T-cell (primary cell): ENCODE data around the gene HSD17B14. TPM values are rescaled to one million over a fixed set of nuclear protein-coding genes. Genes with fewer than 3 reads are reported as not detected.
"Not testable (repeated sequence)": the region's sequence is repeated elsewhere in the genome, so short reads cannot be mapped to it uniquely, and the experiment has no call there.

Source experiments
- ATAC-seq, 4 experiments: fragments of 200-7000 bp in 3 of 4; fragments of 150-1000 bp in 1 of 4; cut with Tn5 transposase; replicated peaks in 1 of 4; 1 replicate in 3 of 4; 2 replicates in 1 of 4; pipeline ENCODE4 v1.10.0; 2021; ENCODE audit warnings: moderate library complexity in 3 of 4, mild to moderate bottlenecking in 2 of 4, moderate number of reproducible peaks in 1 of 4
- CTCF ChIA-PET, 2 donors: fragments of 300-600 bp; sonication (Branson Sonifier 250); formaldehyde crosslinking; loops; one replicate each; lab custom pipeline; 2022; ENCODE audit warnings: antibody characterized with exemption in 2 of 2; lab: Charles Lee
- POLR2A ChIA-PET, 2 donors: fragments of 300-600 bp; sonication (Branson Sonifier 250); formaldehyde crosslinking; loops; one replicate each; lab custom pipeline; 2022; ENCODE audit warnings: antibody characterized with exemption in 2 of 2; lab: Charles Lee
- DNase-seq, 35 experiments: peaks; one replicate each; pipeline versions ENCODE4 v3.0.0 to v3.0.0-alpha.2; 2013 to 2023
- H3K27ac ChIP-seq: one replicate; pipeline ENCODE4 v1.5.1; 2013; ENCODE audit warnings: low read length
- H3K27me3 ChIP-seq, 2 experiments: replicated peaks in 1 of 2; 1 replicate in 1 of 2; 2 replicates in 1 of 2; pipeline versions ENCODE4 v1.6.1 to v1.7.0; 2013; ENCODE audit warnings: low read length in 1 of 2, mixed read lengths in 1 of 2; ENCODE audit not compliant: control insufficient read depth in 2 of 2, insufficient read depth in 2 of 2; ENCODE audit errors: extremely low read depth in 1 of 2
- H3K36me3 ChIP-seq, 2 donors: 1 replicate in 1 of 2; 2 replicates in 1 of 2; pipeline versions ENCODE4 v1.6.1 to v1.7.0; 2013; ENCODE audit warnings: low read length in 1 of 2; ENCODE audit not compliant: control insufficient read depth in 2 of 2, insufficient read depth in 1 of 2; ENCODE audit errors: extremely low read depth in 1 of 2
- H3K4me1 ChIP-seq, 2 experiments: 1 replicate in 1 of 2; 2 replicates in 1 of 2; pipeline versions ENCODE4 v1.6.1 to v1.7.0; 2013; ENCODE audit warnings: low read length in 2 of 2, mixed read lengths in 1 of 2; ENCODE audit not compliant: insufficient read depth in 2 of 2, control insufficient read depth in 1 of 2; ENCODE audit errors: extremely low read depth in 1 of 2
- H3K4me3 ChIP-seq, 2 donors: 1 replicate in 1 of 2; 2 replicates in 1 of 2; pipeline versions ENCODE4 v1.5.1 to v1.7.0; 2013; ENCODE audit warnings: mild to moderate bottlenecking in 2 of 2, low read length in 1 of 2, moderate library complexity in 1 of 2; ENCODE audit not compliant: control insufficient read depth in 1 of 2; ENCODE audit errors: extremely low read depth in 1 of 2
- H3K9me3 ChIP-seq: 2 replicates; pipeline ENCODE4 v1.7.0; 2013
- H3K27ac Mint-ChIP-seq, 2 donors: one replicate each; pipeline ENCODE4 v1.8.0; 2020 to 2021; ENCODE audit warnings: mild to moderate bottlenecking in 2 of 2, mixed read lengths in 2 of 2
- H3K27me3 Mint-ChIP-seq, 2 donors: one replicate each; pipeline ENCODE4 v1.8.0; 2021 to 2022; ENCODE audit warnings: mixed read lengths in 2 of 2
- H3K36me3 Mint-ChIP-seq: one replicate; pipeline ENCODE4 v1.8.0; 2021; ENCODE audit warnings: mixed read lengths
- H3K4me1 Mint-ChIP-seq, 3 donors: one replicate each; pipeline ENCODE4 v1.8.0; 2020 to 2022; ENCODE audit warnings: mixed read lengths in 3 of 3, mild to moderate bottlenecking in 1 of 3
- H3K4me3 Mint-ChIP-seq, 3 donors: one replicate each; pipeline ENCODE4 v1.8.0; 2020 to 2022; ENCODE audit warnings: mild to moderate bottlenecking in 3 of 3, mixed read lengths in 3 of 3, moderate library complexity in 3 of 3
- H3K9me3 Mint-ChIP-seq, 3 donors: one replicate each; pipeline ENCODE4 v1.8.0; 2020 to 2022; ENCODE audit warnings: mixed read lengths in 3 of 3
- WGBS: methylation state at CpG from one replicate; pipeline ENCODE4 v1.1.5; 2013; ENCODE audit warnings: missing lambda C conversion rate; ENCODE audit not compliant: insufficient coverage; 5-methylcytosine and 5-hydroxymethylcytosine counted together
- total RNA-seq, 35 experiments: library from RNA in 6 of 35; stranded (reverse) in 6 of 35; fragments of 120-200 nt in 1 of 35; gene quantifications; one replicate each; pipeline versions ENCODE4 v1.2.1 to v1.2.4 and lab custom pipeline; 2013 to 2026

Gene HSD17B14
- total RNA-seq, 5 donors from 2014 or later (not counting 1 experiment from before 2014, with no cell fraction given): 0.58 to 2.1 (median 1.1) TPM; not detected in 1

- Histone ChIP-seq H3K9me3 (no peaks in the 10 kb centered on the region), H3K27me3 (no peaks in the 10 kb centered on the region), H3K4me3 (no peak overlapping the region), H3K27ac (no peak overlapping the region), H3K4me1 (peaks cover 14 to 31% of the 10 kb centered on the region in 2 experiments), H3K36me3 (peaks cover 3 to 27% of the 10 kb centered on the region in 2 donors)
- peak overlapping the region; percentile 57 to 58 for H3K27ac Mint-ChIP-seq
- POLR2A ChIA-PET: interaction anchor here (0.5 to 2.0 kb wide), 5 partner anchors 23 to 166 kb away, joined by 3 to 6 read pairs (median 3); no protein-coding TSS in a partner anchor
- no peaks in the 10 kb centered on the region for H3K27me3 Mint-ChIP-seq
- peaks cover 34% of the 10 kb centered on the region for H3K36me3 Mint-ChIP-seq
- DNase-seq (peak in 2 of 35 experiments; percentile 30 to 49), ATAC-seq (no peak)
- H3K4me1 Mint-ChIP-seq: peaks cover 32 to 39% (median 32%) of the 10 kb centered on the region in 3 donors
- no peaks in the 10 kb centered on the region for H3K9me3 Mint-ChIP-seq
- H3K4me3 Mint-ChIP-seq: peak overlapping the region in 1 of 3 donors; percentile 22
- 89% methylated on average over 5 of the region's 11 CpGs for WGBS
- CTCF ChIA-PET: interaction anchor here in 1 of 2 donors (0.5 kb wide), 1 partner anchor 132 kb away, joined by 7 read pairs; no protein-coding TSS in a partner anchor
These were observed 42.1 kb upstream of the HSD17B14 start for GRCh38 chr19:48878196-48879024.

- Histone ChIP-seq H3K27me3 (no peaks in the 10 kb centered on the region), H3K36me3 (peaks cover 3 to 28% of the 10 kb centered on the region in 2 donors), H3K9me3 (no peaks in the 10 kb centered on the region), H3K27ac (no peak overlapping the region), H3K4me1 (peaks cover 16 to 37% of the 10 kb centered on the region in 2 experiments), H3K4me3 (no peak overlapping the region)
- peaks cover 38 to 44% (median 38%) of the 10 kb centered on the region in 3 donors for H3K4me1 Mint-ChIP-seq
- no peak for ATAC-seq
- no peaks in the 10 kb centered on the region for H3K9me3 Mint-ChIP-seq
- H3K4me3 Mint-ChIP-seq: peak overlapping the region in 1 of 3 donors; percentile 22
- POLR2A ChIA-PET: interaction anchor here (0.5 to 0.6 kb wide), 4 partner anchors 11 to 166 kb away, joined by 3 to 4 read pairs (median 3); no protein-coding TSS in a partner anchor
- DNase-seq: peak in 1 of 35 experiments; percentile 48
- peak overlapping the region; percentile 39 to 58 for H3K27ac Mint-ChIP-seq
- H3K36me3 Mint-ChIP-seq: peaks cover 40% of the 10 kb centered on the region
- no peaks in the 10 kb centered on the region for H3K27me3 Mint-ChIP-seq
- CTCF ChIA-PET: no interaction called here
- WGBS: 100% methylated on average over 2 of the region's 6 CpGs
These were observed 41.5 kb upstream of the HSD17B14 start for GRCh38 chr19:48877855-48878195.

DNA sequence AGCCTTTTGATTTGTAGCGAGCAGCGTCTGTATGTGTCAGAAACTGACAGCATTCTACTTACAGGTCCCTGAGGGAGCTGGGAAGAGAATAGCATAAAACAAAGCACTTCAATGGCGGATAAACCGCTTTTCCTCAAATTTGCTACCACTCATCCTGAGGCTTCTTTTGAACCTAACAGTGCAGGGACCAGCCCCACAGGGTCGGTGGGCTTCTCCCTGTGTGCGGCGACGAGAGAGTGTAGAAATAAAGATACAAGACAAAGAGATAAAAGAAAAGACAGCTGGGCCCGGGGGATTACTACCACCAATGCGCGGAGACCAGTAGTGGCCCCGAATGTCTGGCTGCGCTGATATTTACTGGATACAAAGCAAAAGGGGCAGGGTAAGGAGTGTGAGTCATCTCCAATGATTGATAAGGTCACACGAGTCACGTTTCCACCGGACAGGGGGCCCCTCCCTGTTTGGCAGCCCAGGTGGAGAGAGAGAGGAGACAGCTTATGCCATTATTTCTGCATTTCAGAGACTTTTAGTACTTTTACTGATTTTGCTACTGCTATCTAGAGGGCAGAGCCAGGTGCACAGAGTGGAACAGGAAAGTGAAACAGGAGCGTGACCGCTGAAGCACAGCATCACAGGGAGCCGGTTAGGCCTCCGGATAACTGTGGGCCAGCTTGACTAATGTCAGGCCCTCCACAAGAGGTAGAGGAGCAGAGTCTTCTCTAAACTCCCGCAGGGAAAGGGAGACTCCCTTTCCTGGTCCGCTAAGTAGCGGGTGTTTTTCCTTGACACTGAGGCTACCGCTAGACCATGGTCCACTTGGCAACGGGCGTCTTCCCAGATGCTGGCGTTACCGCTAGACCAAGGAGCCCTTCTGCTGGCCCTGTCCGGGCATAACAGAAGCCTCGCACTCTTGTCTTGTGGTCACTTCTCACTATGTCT lies 40.0 kb upstream of the HSD17B14 start:
- peaks cover 41 to 50% (median 48%) of the 10 kb centered on the region in 3 donors for H3K4me1 Mint-ChIP-seq
- not testable (repeated sequence) for H3K9me3 ChIP-seq, ATAC-seq, H3K9me3 Mint-ChIP-seq, H3K27me3 ChIP-seq, H3K27me3 Mint-ChIP-seq
- Histone ChIP-seq H3K27ac (peak overlapping the region; percentile 98), H3K36me3 (peaks cover 3 to 28% of the 10 kb centered on the region in 2 donors), H3K4me3 (peak overlapping the region in 1 of 2 donors; percentile 35), H3K4me1 (peaks cover 18 to 42% of the 10 kb centered on the region in 2 experiments)
- peak overlapping the region; percentile 98 to 100 (median 99) for H3K4me3 Mint-ChIP-seq
- H3K27ac Mint-ChIP-seq: peak overlapping the region; percentile 99 to 100
- ChIA-PET POLR2A (interaction anchor here in 1 of 2 donors (0.6 kb wide), 1 partner anchor 97 kb away, joined by 4 read pairs; no protein-coding TSS in a partner anchor), CTCF (interaction anchor here in 1 of 2 donors (0.6 kb wide), 1 partner anchor 616 kb away, joined by 3 read pairs; no protein-coding TSS in a partner anchor)
- peaks cover 41% of the 10 kb centered on the region for H3K36me3 Mint-ChIP-seq
- WGBS: 99% methylated on average over 11 of the region's 30 CpGs
- DNase-seq: peak in 2 of 35 experiments; percentile 35 to 52

DNA sequence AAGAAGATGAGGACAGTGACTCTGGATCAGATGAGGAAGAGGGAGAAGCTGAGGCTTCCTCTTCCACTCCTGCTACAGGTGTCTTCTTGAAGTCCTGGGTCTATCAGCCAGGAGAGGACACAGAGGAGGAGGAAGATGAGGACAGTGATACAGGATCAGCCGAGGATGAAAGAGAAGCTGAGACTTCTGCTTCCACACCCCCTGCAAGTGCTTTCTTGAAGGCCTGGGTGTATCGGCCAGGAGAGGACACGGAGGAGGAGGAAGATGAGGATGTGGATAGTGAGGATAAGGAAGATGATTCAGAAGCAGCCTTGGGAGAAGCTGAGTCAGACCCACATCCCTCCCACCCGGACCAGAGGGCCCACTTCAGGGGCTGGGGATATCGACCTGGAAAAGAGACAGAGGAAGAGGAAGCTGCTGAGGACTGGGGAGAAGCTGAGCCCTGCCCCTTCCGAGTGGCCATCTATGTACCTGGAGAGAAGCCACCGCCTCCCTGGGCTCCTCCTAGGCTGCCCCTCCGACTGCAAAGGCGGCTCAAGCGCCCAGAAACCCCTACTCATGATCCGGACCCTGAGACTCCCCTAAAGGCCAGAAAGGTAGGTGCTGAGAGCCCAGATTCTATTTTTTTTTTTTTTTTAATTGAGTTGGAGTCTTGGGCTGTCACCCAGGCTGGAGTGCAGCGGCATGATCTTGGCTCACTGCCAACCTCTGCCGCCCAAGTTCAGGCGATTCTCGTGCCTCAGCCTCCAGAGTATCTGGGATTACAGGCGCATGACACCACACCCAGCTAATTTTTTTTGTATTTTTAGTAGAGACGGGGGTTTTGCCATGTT lies 38.2 kb upstream of the HSD17B14 start:
- no peaks in the 10 kb centered on the region for H3K9me3 ChIP-seq
- peak overlapping the region; percentile 17 to 35 for H3K4me3 ChIP-seq
- H3K36me3 Mint-ChIP-seq: peaks cover 41% of the 10 kb centered on the region
- peak in 4 of 35 experiments; percentile 27 to 52 (median 40) for DNase-seq
- POLR2A ChIA-PET: interaction anchor here (0.5 to 1.1 kb wide), 6 partner anchors 101 to 1326 kb away, joined by 3 to 5 read pairs (median 3); no protein-coding TSS in a partner anchor
- H3K27me3 ChIP-seq: no peaks in the 10 kb centered on the region
- peaks cover 18 to 42% of the 10 kb centered on the region in 2 experiments for H3K4me1 ChIP-seq
- H3K27ac ChIP-seq: peak overlapping the region; percentile 98
- H3K27ac Mint-ChIP-seq: peak overlapping the region; percentile 99 to 100
- peak overlapping the region; percentile 98 to 100 (median 99) for H3K4me3 Mint-ChIP-seq
- no peaks in the 10 kb centered on the region for H3K9me3 Mint-ChIP-seq
- CTCF ChIA-PET: no interaction called here
- peak in 2 of 4 experiments; percentile 3 to 8 for ATAC-seq
- peaks cover 41 to 50% (median 48%) of the 10 kb centered on the region in 3 donors for H3K4me1 Mint-ChIP-seq
- 55% methylated on average over 7 of the region's 17 CpGs for WGBS
- no peaks in the 10 kb centered on the region for H3K27me3 Mint-ChIP-seq
- H3K36me3 ChIP-seq: peaks cover 3 to 28% of the 10 kb centered on the region in 2 donors

DNA sequence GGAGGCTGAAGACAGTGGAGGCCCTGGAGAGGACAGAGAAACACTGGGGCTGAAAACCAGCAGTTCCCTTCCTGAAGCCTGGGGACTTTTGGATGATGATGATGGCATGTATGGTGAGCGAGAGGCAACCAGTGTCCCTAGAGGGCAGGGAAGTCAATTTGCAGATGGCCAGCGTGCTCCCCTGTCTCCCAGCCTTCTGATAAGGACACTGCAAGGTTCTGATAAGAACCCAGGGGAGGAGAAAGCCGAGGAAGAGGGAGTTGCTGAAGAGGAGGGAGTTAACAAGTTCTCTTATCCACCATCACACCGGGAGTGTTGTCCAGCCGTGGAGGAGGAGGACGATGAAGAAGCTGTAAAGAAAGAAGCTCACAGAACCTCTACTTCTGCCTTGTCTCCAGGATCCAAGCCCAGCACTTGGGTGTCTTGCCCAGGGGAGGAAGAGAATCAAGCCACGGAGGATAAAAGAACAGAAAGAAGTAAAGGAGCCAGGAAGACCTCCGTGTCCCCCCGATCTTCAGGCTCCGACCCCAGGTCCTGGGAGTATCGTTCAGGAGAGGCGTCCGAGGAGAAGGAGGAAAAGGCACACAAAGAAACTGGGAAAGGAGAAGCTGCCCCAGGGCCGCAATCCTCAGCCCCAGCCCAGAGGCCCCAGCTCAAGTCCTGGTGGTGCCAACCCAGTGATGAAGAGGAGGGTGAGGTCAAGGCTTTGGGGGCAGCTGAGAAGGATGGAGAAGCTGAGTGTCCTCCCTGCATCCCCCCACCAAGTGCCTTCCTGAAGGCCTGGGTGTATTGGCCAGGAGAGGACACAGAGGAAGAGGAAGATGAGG lies 37.4 kb upstream of the HSD17B14 start:
- Histone ChIP-seq H3K36me3 (peaks cover 3 to 28% of the 10 kb centered on the region in 2 donors), H3K27ac (peak overlapping the region; percentile 98), H3K9me3 (no peaks in the 10 kb centered on the region), H3K27me3 (peaks cover 0 to 3% of the 10 kb centered on the region in 2 experiments), H3K4me3 (peak overlapping the region; percentile 81 to 99), H3K4me1 (peaks cover 18 to 42% of the 10 kb centered on the region in 2 experiments)
- Mint-ChIP-seq H3K4me1 (peaks cover 40 to 48% (median 48%) of the 10 kb centered on the region in 3 donors), H3K4me3 (peak overlapping the region; percentile 98 to 100 (median 99)), H3K36me3 (peaks cover 40% of the 10 kb centered on the region), H3K9me3 (no peaks in the 10 kb centered on the region), H3K27ac (peak overlapping the region; percentile 99 to 100), H3K27me3 (no peaks in the 10 kb centered on the region)
- ChIA-PET CTCF (no interaction called here), POLR2A (interaction anchor here (0.5 to 0.8 kb wide), 4 partner anchors 102 to 299 kb away, joined by 3 to 5 read pairs (median 3); no protein-coding TSS in a partner anchor)
- 95% methylated on average over 5 of the region's 14 CpGs for WGBS
- ATAC-seq (no peak), DNase-seq (no peak)
